Heart right ventricle (tissue), 16 donors: ENCODE measurements around the gene APOL6. TPM values are rescaled to one million over a fixed set of nuclear protein-coding genes. Genes with fewer than 3 reads are reported as not detected.

Experiments
- ATAC-seq, 8 donors: fragments of 200-7000 bp; cut with Tn5 transposase; one replicate each; pipeline ENCODE4 v1.9.1; 2020; ENCODE audit warnings: mild to moderate bottlenecking in 8 of 8, moderate library complexity in 8 of 8, moderate number of reproducible peaks in 1 of 8
- DNase-seq, 2 donors: peaks; one replicate each; pipeline ENCODE4 v3.0.0-alpha.2; 2020
- H3K27ac ChIP-seq, 10 donors: fragments of 200-600 bp; sonication (generic) in 2 of 10; one replicate each; pipeline versions ENCODE4 v1.5.0 to v1.8.0; 2020 to 2022; ENCODE audit warnings: mild to moderate bottlenecking in 3 of 10
- H3K27me3 ChIP-seq, 7 donors: fragments of 200-600 bp; one replicate each; pipeline ENCODE4 v1.8.0; 2021 to 2022; ENCODE audit warnings: mild to moderate bottlenecking in 2 of 7
- H3K36me3 ChIP-seq, 9 donors: fragments of 200-600 bp; sonication (generic) in 1 of 9; one replicate each; pipeline versions ENCODE4 v1.5.0 to v1.8.0; 2020 to 2022; ENCODE audit warnings: mild to moderate bottlenecking in 2 of 9
- H3K4me1 ChIP-seq, 9 donors: fragments of 200-600 bp; sonication (generic) in 1 of 9; one replicate each; pipeline versions ENCODE4 v1.5.0 to v1.8.0; 2020 to 2022; ENCODE audit warnings: mild to moderate bottlenecking in 4 of 9
- H3K4me3 ChIP-seq, 10 donors: fragments of 200-600 bp; sonication (generic) in 2 of 10; one replicate each; pipeline versions ENCODE4 v1.5.0 to v1.8.0; 2020 to 2022; ENCODE audit warnings: mild to moderate bottlenecking in 7 of 10, moderate library complexity in 2 of 10
- H3K9me3 ChIP-seq, 11 donors: fragments of 200-600 bp in 10 of 11; sonication (generic) in 2 of 11; one replicate each; pipeline versions ENCODE4 v1.5.0 to v1.8.0; 2013 to 2022; ENCODE audit warnings: mild to moderate bottlenecking in 2 of 11, control low read depth in 1 of 11, moderate library complexity in 1 of 11
- CTCF ChIP-seq, 9 donors: fragments of 200-600 bp; sonication (generic) in 2 of 9; IDR thresholded peaks; one replicate each; pipeline versions ENCODE4 v1.5.0 to v1.8.0; 2021 to 2022; ENCODE audit warnings: antibody characterized with exemption in 9 of 9, mild to moderate bottlenecking in 5 of 9, moderate library complexity in 1 of 9
- WGBS, 2 donors: extraction: QIAGEN DNeasy Blood & Tissue Kit; methylation state at CpG; one replicate each; pipeline ENCODE4 v1.1.7; 2013; ENCODE audit warnings: inconsistent platforms in 1 of 2; 5-methylcytosine and 5-hydroxymethylcytosine counted together
- intact Hi-C, 10 donors: fragments of 100-400 bp; cut with DNase I; formaldehyde crosslinking; loops; one replicate each; pipeline versions ENCODE4 v1.11.1 to v1.14.2; 2022
- polyA plus RNA-seq, 2 donors: library from polyadenylated mRNA; stranded (reverse); fragments of 200-250 nt; gene quantifications; one replicate each; pipeline ENCODE4 v1.2.3, GENCODE V29; 2013
- total RNA-seq, 10 donors: library from RNA; stranded (reverse); fragmentation: NEBNext Ultra II Directional in 3 of 10; extraction: Animal tissue kit (Norgen Biotek cat#: 25700) in 3 of 10; gene quantifications; one replicate each; pipeline versions ENCODE4 v1.2.1 to v1.2.4, GENCODE V29; 2021 to 2023
- donor health status: Arrhythmogenic right ventricular cardiomyopathy.
- donor health status: ischemic (EF 13 %, LVEDD 7.1; RV severe dilation, severe dysfunction).
- donor health status: healthy with polysubstance abuse.
- donor health status: DM: no; HTN: yes; CAD: no.
- donor health status: DM: no; HTN: no; CAD: no.
- donor health status: ischemic (EF 25% LVEDD 6.9; RV normal size, moderate dysfunction).
- donor health status: ischemic (EF 25% LVEDD 5.7; RV mildly dilated, moderate dysfunction).
- donor health status: healthy.
- donor health status: DM: yes; HTN: yes; CAD: no.
- donor health status: Ischemic cardiomyopathy.
- donor health status: ischemic (EF 35%, LVEDD 5.7; RV mildly dilated, moderate dysfunction).
- donor health status: nonischemic (EF 11% LVEDD 7.7; RV severe dilation, severe dysfunction).
- donor health status: DM: yes; HTN: yes; CAD: no.
- donor health status: PGD.
- donor health status: ischemic (EF 29% LVEDD 5.4; RV normal size, mild dysfunction).
- donor health status: nonischemic (EF 23%, LVEDD 6.1; RV moderate dilation, normal function).

APOL6 gene
- total and polyA plus RNA-seq, 12 donors, result 1.7 to 51.9 (median 7.6) TPM

- peaks cover 0 to 42% (median 22%) of the 10 kb centered on the region in 9 donors for H3K4me1 ChIP-seq
- no peaks in the 10 kb centered on the region for H3K27me3 ChIP-seq
- whole genome bisulfite sequencing, 2 donors, result 38 to 50% methylated on average over 16 of the region's 16 CpGs
- peak within 1 kb of the TSS; percentile 84 to 94 (median 91) for H3K27ac ChIP-seq
- peak; percentile 53 to 77 (median 70) for ATAC-seq
- H3K36me3 ChIP-seq, result peaks cover 0 to 6% (median 0%) of the 10 kb centered on the region in 9 donors
- TF ChIP-seq CTCF (IDR thresholded peaks at IDR 0.05), result peak in 2 of 9 donors; percentile 5 to 8
- intact Hi-C loops, result no loop called here
- no peaks in the 10 kb centered on the region for H3K9me3 ChIP-seq
- H3K4me3 ChIP-seq, result peak within 1 kb of the TSS; percentile 22 to 64 (median 54)
- DNase-seq, result peak; percentile 70 to 79
Observed at GRCh38 chr22:35617137-35617755, 31.0 kb upstream of the APOL6 start, which contains the start of gene MB. Gene MB, minus strand, starts transcription at chr22:35617329. Its CDS starts 72 bp downstream, at chr22:35617257.

GRCh38 chr22:35618427-35619223 lies 29.6 kb upstream of the APOL6 start:
- Histone ChIP-seq H3K9me3 (no peaks in the 10 kb centered on the region), H3K27me3 (no peaks in the 10 kb centered on the region), H3K4me3 (no peak overlapping the region), H3K36me3 (peaks cover 0 to 6% (median 0%) of the 10 kb centered on the region in 9 donors), H3K27ac (peak overlapping the region in 6 of 10 donors; percentile 78 to 94 (median 90)), H3K4me1 (peaks cover 0 to 55% (median 33%) of the 10 kb centered on the region in 9 donors)
- TF ChIP-seq CTCF (IDR thresholded peaks at IDR 0.05), result no peak
- WGBS, 2 donors, result 99 to 100% methylated on average over 1 of the region's 1 CpG
- ATAC-seq (no peak), DNase-seq (no peak)
- intact Hi-C loops, result no loop called here

GRCh38 chr22:35619336-35620094 lies 28.7 kb upstream of the APOL6 start:
- H3K36me3 ChIP-seq, result peaks cover 0 to 6% (median 0%) of the 10 kb centered on the region in 9 donors
- peak overlapping the region in 9 of 10 donors; percentile 73 to 94 (median 88) for H3K27ac ChIP-seq
- no peaks in the 10 kb centered on the region for H3K27me3 ChIP-seq
- ATAC-seq (no peak), DNase-seq (no peak)
- WGBS, 2 donors, result 83 to 92% methylated on average over 13 of the region's 13 CpGs
- H3K4me3 ChIP-seq, result no peak overlapping the region
- intact Hi-C loops, result loop anchor here in 7 of 10 donors (5.0 to 10.0 kb wide), 5 partner anchors 32 to 505 kb away; no protein-coding TSS in a partner anchor
- H3K4me1 ChIP-seq, result peaks cover 0 to 56% (median 33%) of the 10 kb centered on the region in 9 donors
- H3K9me3 ChIP-seq, result no peaks in the 10 kb centered on the region
- TF ChIP-seq CTCF (IDR thresholded peaks at IDR 0.05), result no peak
